Activated CD4-positive, alpha-beta T cell treated with anti-CD3 and anti-CD28 coated beads, Interleukin-10, Interleukin-2, amounts not matched to agents 100 ng/mL and 50 ng/mL, durations not matched to agents 16 hours and 8 hours (primary cell): Measurements from ENCODE around the gene VPS16.
"Not testable (repeated sequence)": the region's sequence is repeated elsewhere in the genome, so short reads cannot be mapped to it uniquely, and the experiment has no call there.

Source experiments
- DNase-seq: peaks from one replicate; pipeline ENCODE4 v3.0.0-alpha.2; 2020

The VPS16 gene

GRCh38 chr20:2872459-2873009 is 32.0 kb downstream of the VPS16 start:
- DNase-seq = peak; percentile 83

- peak; percentile 97 for DNase-seq
Measured at GRCh38 chr20:2873010-2873746, 32.6 kb downstream of the VPS16 start, which contains the start of gene PTPRA. PTPRA (plus strand) TSS chr20:2873481; CDS start chr20:2964278, 90,797 bp downstream.

- DNase-seq = peak; percentile 65
Measured at GRCh38 chr20:2873747-2874041, 33.1 kb downstream of the VPS16 start.

DNA sequence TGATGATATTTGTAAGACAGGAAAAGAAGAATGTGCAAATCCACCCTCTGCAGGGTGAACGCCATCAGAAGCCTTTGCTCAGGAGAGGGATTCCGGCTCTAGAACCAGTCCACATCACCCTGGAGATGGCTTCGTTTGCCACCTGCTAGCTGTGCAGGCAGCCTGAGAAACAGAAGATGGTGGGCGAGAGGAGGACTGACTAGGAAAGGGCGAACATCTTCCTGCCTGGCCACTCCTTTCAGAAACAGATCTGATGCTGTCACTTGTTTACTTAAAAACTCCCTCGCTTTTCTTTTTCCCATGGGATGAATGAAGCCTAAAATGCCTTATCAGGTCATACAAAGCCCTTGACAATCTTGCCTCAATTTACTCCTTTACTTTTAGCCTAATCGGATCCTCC is 33.9 kb downstream of the VPS16 start:
- DNase-seq = peak; percentile 23

- DNase-seq = no peak
Measured at GRCh38 chr20:2875690-2876203, 35.2 kb downstream of the VPS16 start.

DNA sequence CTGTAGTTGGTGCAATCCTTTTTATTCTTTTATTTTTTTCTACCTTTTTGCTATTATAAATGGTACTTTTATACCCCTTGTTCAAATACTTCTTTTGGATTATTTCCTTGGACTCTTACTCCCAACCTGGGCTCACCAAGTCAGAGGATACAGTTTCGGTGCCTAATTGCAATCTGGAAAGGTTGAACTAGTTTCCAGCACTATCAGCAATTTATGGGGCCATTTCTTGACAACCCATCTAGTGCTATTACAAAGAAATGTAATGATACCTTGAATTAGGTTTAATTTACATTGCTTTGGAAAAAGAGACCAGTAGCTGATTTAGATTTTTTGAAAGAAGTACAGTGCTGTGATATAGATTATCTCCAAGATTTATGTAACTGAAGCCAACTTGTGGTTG is 38.0 kb downstream of the VPS16 start:
- DNase-seq = no peak

DNA sequence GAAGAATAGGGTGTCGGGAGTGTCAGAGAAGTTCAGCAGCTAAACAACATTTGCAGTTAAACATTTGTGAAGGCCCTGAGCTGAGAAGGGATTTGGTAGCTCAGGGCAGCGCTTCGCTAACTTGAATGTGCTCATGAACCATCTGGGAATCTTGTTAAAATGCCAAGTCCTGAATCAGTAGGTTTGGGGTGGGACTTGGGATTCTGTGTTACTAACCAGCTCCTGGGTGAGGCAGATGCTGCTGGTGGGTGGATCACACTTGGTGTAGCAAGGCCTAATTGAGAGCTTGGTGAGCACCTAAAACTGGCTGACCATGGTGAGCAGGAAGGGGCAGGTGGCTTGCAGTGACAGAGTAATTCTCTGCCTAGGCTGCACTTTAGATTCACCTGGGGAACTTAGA is 38.6 kb downstream of the VPS16 start:
- no peak for DNase-seq

DNA sequence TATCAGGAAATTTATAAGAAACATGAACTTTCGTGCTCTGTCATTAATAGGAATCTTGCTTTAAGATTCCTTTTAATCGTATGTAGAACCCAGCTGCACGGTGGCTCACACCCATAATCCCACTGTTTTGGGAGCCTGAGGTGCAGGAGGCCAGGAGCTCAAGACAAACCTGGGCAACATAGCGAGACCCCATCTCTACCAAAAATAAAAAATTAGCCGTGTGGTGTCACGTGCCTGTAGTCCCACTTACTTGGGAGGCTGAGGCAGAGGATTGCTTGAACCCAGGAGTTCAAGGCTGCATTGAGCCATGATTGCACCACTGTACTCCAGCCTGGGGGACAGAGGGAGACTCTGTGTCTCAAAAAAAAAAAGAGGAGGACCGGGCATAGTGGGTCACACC is 40.1 kb downstream of the VPS16 start:
- no peak for DNase-seq

- DNase-seq = no peak
Measured at GRCh38 chr20:2883726-2884637, 43.4 kb downstream of the VPS16 start.

- no peak for DNase-seq
Measured at GRCh38 chr20:2887715-2888114, 47.2 kb downstream of the VPS16 start.

DNA sequence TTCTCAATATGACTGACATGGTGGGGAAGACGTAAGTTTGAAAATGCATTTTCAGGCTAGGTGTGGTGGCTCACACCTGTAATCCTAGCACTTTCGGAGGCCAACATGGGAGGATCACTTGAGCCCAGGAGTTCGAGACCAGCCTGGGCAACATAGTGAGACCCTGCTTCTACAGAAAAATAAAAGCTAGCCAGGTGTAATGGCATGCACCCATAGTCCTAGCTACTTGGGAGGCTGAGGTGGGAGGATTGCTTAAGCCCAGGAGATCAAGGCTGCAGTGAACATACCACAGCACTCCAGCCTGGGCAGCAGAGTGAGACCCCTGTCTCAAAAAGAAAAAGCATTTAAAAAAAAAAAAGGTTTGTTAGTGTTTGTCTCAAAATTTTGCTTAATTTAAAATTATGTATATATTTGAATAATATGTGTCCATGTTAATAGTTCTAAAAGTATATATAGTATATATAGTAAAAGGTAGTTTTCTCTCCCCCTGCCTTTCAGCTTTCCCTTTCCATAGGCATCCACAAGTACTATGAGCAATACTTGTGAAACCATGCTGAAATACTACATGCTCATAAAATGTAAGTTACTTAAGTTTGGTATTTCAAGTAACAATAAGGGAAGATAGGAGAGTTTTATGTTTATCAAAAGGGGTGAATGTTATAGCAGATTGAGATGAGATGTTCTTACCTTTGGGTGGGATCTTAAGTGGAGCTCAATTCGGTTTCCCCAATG is 47.8 kb downstream of the VPS16 start:
- no peak for DNase-seq

- DNase-seq = no peak
Measured at GRCh38 chr20:2889209-2889608, 48.7 kb downstream of the VPS16 start.

GRCh38 chr20:2889797-2890196 is 49.3 kb downstream of the VPS16 start:
- no peak for DNase-seq

- no peak for DNase-seq
Measured at GRCh38 chr20:2890742-2891141, 50.2 kb downstream of the VPS16 start.

DNA sequence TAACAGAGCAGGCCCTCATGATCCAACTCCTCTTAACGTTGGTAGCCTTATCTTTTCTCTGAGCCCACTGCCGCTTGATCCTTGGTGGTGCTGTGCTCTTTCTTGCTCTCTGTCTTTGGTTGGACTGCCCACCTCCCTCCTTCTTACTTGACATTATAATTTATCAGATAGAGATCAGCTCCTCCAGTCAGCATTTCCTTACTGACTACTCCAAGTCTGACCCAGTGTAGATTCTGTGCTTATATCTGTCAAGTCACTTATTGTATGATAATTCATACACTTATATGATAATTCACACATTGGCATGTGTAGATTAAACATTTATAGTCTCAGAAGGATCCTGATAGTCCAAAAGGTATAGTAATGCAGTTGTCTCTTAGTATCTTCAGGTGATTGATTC is 50.8 kb downstream of the VPS16 start:
- DNase-seq = no peak

DNA sequence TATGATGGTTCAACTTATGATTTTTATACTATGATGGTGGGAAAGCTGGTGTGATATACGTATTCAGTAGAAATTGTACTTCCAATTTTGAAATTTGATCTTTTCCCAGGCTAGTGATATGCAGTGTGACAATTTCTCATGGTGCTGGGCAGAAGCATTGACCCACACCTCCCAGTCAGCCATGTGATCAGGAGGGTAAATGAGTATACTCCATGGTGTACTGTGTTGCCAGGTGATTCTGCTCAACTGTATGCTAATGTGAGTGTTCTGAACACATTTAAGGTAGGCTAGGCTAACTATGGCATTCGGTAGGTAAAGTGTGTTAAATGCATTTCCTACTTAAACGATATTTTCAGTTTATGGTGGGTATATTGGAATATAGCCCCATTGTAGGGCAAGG is 51.8 kb downstream of the VPS16 start:
- DNase-seq = no peak

GRCh38 chr20:2894221-2894620 is 53.7 kb downstream of the VPS16 start:
- DNase-seq = no peak

- DNase-seq = not testable (repeated sequence)
Measured at GRCh38 chr20:2895154-2895553, 54.6 kb downstream of the VPS16 start.

DNA sequence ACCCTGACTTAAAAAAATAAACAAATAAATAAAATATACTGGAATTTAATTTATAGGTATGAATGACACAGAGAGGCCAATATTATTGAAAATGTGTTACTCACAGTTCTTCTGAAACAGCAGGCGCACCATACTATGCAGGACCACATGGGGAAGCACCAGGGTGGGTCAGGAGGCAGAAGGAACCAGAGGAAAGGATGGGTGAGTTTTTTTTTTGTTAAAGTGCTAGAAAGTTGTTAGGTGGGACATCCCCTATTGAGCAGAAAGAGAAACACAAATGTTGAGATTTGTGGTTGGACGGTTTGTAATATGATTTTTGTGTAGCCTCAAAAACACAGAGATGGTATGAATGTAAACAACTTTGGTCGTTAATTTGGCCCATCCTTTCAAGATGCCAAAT is 58.7 kb downstream of the VPS16 start:
- no peak for DNase-seq

GRCh38 chr20:2900845-2901592 is 60.5 kb downstream of the VPS16 start:
- DNase-seq = no peak

DNA sequence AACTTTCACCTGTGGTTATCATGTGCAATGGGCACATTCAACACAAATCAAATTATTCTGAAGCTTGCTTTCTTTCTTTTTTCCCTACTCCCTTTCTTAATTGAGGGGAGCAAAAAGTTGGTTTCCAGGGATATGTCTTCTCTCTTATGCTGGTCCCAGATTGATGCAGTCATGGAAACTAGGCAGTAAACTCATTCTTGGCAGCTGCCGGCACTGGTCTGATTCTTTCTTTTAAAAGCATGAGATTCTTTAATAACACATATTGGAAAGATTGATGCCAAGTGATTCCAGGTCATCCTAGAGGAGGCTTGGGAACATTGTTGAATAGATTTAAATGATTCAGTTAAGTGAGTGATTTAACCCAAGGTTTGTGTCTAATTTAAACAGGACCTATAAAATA is 61.7 kb downstream of the VPS16 start:
- DNase-seq = no peak

- DNase-seq = no peak
Measured at GRCh38 chr20:2902818-2903217, 62.3 kb downstream of the VPS16 start.
